C4-2B (cell line): ENCODE data around the gene TSNAXIP1.
"Not testable (repeated sequence)": the region's sequence is repeated elsewhere in the genome, so short reads cannot be mapped to it uniquely, and the experiment has no call there.

ENCODE experiments used
- H3K27ac ChIP-seq: fragments of 450-650 bp; 2 replicates; pipeline ENCODE4 v1.5.1; 2017
- ZFX ChIP-seq: fragments of 450-650 bp; IDR thresholded peaks from 2 replicates; pipeline ENCODE4 v1.6.1; 2017
- TF ChIP-seq, protein P1 (sequence below): fragments of 450-650 bp; conservative IDR thresholded peaks from 2 replicates; pipeline ENCODE4 v1.5.1; 2017; ENCODE audit warnings: mild to moderate bottlenecking

TSNAXIP1 gene

DNA sequence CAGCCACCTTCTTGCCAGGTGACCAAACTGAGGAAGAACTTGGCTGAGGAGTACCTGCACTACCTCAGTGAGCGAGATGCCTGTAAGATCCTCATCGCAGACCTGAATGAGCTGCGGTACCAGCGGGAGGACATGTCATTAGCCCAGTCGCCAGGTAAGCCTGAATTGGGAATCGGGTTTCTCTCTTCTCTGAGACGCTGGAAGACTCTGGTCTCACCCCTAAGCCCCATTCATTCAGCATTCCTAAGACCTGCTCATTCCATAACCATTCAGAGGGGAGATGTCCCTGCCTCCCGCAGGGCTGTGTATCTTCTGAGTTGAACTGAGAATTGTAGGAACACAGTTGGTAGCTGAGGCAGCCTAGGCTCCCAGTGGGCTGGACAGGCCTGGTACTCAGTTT is 18.4 kb downstream of the TSNAXIP1 start:
- no peak overlapping the region for H3K27ac ChIP-seq
- TF ChIP-seq, protein P1, sequence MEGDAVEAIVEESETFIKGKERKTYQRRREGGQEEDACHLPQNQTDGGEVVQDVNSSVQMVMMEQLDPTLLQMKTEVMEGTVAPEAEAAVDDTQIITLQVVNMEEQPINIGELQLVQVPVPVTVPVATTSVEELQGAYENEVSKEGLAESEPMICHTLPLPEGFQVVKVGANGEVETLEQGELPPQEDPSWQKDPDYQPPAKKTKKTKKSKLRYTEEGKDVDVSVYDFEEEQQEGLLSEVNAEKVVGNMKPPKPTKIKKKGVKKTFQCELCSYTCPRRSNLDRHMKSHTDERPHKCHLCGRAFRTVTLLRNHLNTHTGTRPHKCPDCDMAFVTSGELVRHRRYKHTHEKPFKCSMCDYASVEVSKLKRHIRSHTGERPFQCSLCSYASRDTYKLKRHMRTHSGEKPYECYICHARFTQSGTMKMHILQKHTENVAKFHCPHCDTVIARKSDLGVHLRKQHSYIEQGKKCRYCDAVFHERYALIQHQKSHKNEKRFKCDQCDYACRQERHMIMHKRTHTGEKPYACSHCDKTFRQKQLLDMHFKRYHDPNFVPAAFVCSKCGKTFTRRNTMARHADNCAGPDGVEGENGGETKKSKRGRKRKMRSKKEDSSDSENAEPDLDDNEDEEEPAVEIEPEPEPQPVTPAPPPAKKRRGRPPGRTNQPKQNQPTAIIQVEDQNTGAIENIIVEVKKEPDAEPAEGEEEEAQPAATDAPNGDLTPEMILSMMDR = no peak
- TF ChIP-seq ZFX = no peak

DNA sequence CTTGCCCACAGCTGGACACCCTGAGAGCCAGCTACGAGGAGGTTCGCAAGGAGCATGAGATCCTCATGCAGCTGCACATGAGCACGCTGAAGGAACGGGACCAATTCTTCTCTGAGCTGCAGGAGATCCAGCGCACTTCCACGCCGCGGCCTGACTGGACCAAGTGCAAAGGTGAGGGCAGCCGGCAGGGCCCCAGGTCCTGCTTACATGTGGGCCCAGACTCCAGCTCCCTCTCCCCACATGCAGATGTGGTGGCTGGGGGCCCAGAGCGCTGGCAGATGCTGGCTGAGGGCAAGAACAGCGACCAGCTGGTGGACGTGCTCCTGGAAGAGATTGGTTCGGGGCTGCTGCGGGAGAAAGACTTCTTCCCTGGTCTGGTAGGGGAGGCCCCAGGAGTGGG is 19.2 kb downstream of the TSNAXIP1 start:
- no peak overlapping the region for H3K27ac ChIP-seq
- no peak for TF ChIP-seq ZFX
- TF ChIP-seq, protein P1 = no peak

DNA sequence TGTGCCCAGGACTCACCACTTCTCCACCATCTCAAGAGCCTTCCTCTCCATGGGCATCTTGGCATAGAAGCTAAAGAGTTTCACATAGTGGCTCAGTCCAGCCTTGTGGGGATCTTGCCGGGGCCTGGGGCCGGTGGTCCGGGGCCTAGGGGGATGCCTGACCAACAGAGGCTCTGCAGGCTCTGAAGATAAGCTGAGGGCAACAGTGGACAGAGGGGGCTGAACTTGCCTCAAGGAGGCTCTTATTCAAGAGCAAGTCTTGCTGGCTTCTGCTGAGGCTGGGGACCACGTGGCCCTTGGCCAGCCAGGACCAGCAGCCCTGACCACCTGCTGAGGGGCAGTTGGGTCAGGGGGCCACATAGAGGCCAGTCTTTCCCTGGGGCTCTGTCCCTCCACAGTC is 22.0 kb downstream of the TSNAXIP1 start:
- no peak overlapping the region for H3K27ac ChIP-seq
- TF ChIP-seq, protein P1 = no peak
- no peak for TF ChIP-seq ZFX

DNA sequence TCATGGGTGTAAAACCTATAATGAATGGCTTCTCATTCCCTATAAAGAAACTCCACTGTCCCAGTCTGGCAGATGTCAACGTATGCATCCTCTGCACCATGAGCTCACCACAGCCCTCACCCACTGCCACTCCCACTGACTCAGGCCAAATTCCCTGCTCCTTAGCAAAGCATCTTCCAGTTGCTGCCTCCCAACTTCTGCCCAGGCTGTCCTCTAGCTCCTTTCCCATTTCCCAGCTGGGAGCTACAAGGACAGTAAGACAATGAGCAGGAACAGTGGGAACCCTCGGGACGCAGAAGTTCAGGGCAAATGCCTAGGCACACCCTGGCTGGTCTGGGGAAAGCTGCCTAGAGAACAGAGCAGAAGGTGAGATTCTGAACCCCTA is 26.3 kb downstream of the TSNAXIP1 start:
- TF ChIP-seq, protein P1 = no peak
- no peak for TF ChIP-seq ZFX
- H3K27ac ChIP-seq = peak overlapping the region; percentile 82

DNA sequence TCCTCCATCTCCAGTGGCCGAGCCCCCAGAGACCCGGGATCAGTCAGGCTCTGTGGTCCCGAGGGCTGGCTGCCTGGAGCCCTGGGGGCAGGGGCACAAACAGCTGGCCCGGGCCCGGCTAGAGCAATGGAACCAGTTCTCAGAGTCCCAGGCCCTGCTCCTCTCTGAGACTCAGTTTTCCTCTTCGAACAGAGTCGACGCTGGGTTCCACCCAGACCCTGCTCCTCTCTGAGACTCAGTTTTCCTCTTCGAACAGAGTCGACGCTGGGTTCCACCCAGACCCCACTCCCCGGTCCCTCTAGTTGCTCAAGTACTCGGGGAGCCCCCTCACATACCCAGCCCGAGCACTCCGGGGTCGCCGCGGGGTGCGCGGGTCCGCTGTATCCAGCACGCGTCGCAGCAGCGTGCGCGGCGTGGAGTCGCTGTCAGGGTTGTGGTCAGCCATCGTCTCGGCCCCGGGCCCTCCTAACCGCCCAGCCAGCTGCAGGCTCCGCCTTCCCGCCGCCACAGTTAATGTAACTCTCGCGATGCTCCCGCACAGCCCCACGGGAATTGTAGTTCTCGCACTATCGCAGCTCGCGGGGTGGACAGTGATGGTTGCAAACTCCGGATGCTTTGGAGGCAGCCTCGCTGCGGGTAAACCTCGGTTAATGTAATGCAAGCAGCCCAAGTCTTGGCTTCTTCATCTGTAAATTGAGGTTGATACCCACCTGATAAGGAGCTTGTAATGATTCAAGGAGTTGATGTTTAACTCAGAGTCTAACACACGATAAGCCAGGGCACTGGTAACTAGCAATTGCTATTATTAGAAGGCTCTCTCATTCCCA is 26.9 kb downstream of the TSNAXIP1 start:
- H3K27ac ChIP-seq = peak overlapping the region; percentile 82
- TF ChIP-seq, protein P1 = no peak
- peak; percentile 42; the same call in 1 of the 2 replicates for TF ChIP-seq ZFX

DNA sequence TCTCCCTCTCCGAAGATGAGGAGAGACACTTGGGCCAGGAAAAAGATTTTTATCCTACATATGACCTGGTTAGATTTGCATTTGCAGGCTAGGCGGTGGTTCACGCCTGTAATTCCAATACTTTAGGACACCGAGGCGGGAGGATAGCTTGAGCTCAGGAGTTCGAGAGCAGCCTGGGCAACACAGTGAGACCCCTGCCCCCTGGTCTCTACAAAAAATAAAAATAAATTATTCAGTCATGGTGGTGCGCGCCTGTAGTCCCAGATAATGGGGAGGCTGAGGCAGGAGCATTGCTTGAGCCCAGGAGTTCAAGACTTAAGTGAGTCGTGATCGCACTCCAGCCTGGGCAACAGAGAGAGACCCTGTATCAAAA is 27.5 kb downstream of the TSNAXIP1 start:
- TF ChIP-seq, protein P1 = no peak
- TF ChIP-seq ZFX = no peak
- H3K27ac ChIP-seq = no peak overlapping the region

DNA sequence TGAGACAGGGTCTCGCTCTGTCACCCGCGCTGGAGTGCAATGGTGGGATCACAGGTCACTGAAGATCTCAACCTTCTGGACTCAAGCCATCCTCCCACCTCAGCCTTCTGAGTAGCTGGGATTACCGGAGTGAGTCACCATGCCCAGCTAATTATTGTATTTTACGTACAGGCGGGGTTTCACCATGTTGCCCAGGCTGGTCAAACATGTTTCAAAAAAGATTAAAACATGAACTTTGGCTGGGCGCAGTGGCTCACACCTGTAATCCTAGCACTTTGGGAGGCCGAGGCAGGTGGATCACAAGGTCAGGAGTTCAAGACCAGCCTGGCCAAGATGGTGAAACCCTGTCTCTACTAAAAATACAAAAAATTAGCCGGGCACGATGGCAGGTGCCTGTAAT is 30.5 kb downstream of the TSNAXIP1 start:
- H3K27ac ChIP-seq = not testable (repeated sequence)

DNA sequence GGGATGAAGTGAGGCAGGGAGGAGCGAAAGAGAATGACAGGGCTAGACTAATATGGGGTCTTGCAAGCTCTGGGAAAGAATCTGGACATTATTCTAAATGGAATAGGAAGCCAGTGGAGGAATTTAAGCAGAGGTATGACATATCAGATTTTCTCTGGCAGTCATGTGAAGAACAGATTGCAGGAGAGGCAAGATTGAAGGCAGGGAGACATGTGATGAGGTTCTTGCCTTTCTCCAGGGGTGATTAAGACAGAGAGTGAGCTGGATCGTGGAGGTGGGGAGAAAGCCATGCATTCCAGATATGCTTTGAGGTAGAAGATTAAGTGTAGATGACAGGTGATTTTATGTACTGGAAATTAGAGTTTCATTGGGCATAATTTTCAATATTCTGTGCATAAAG is 31.1 kb downstream of the TSNAXIP1 start:
- no peak overlapping the region for H3K27ac ChIP-seq
- TF ChIP-seq ZFX = no peak
- TF ChIP-seq, protein P1 = no peak
